A549 treated with AZD9567 at 1 μM for 4 hours (cell line): ENCODE measurements around the gene ZNF638. TPM values are rescaled to one million over a fixed set of nuclear protein-coding genes. Genes with fewer than 3 reads are reported as not detected.

Experiments used
- total RNA-seq: library from RNA; stranded (reverse); fragments of 200-300 nt; extraction: Qiagen RNA extraction; gene quantifications from 5 replicates; pipeline ENCODE4 v1.2.3, GENCODE V29; 2022; ENCODE audit not compliant: insufficient read depth

ZNF638 gene, protein sequence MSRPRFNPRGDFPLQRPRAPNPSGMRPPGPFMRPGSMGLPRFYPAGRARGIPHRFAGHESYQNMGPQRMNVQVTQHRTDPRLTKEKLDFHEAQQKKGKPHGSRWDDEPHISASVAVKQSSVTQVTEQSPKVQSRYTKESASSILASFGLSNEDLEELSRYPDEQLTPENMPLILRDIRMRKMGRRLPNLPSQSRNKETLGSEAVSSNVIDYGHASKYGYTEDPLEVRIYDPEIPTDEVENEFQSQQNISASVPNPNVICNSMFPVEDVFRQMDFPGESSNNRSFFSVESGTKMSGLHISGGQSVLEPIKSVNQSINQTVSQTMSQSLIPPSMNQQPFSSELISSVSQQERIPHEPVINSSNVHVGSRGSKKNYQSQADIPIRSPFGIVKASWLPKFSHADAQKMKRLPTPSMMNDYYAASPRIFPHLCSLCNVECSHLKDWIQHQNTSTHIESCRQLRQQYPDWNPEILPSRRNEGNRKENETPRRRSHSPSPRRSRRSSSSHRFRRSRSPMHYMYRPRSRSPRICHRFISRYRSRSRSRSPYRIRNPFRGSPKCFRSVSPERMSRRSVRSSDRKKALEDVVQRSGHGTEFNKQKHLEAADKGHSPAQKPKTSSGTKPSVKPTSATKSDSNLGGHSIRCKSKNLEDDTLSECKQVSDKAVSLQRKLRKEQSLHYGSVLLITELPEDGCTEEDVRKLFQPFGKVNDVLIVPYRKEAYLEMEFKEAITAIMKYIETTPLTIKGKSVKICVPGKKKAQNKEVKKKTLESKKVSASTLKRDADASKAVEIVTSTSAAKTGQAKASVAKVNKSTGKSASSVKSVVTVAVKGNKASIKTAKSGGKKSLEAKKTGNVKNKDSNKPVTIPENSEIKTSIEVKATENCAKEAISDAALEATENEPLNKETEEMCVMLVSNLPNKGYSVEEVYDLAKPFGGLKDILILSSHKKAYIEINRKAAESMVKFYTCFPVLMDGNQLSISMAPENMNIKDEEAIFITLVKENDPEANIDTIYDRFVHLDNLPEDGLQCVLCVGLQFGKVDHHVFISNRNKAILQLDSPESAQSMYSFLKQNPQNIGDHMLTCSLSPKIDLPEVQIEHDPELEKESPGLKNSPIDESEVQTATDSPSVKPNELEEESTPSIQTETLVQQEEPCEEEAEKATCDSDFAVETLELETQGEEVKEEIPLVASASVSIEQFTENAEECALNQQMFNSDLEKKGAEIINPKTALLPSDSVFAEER (N-terminal part only)
- total RNA-seq, result 56.0 to 70.5 TPM (median 61.6 TPM) in 5 replicates

DNA sequence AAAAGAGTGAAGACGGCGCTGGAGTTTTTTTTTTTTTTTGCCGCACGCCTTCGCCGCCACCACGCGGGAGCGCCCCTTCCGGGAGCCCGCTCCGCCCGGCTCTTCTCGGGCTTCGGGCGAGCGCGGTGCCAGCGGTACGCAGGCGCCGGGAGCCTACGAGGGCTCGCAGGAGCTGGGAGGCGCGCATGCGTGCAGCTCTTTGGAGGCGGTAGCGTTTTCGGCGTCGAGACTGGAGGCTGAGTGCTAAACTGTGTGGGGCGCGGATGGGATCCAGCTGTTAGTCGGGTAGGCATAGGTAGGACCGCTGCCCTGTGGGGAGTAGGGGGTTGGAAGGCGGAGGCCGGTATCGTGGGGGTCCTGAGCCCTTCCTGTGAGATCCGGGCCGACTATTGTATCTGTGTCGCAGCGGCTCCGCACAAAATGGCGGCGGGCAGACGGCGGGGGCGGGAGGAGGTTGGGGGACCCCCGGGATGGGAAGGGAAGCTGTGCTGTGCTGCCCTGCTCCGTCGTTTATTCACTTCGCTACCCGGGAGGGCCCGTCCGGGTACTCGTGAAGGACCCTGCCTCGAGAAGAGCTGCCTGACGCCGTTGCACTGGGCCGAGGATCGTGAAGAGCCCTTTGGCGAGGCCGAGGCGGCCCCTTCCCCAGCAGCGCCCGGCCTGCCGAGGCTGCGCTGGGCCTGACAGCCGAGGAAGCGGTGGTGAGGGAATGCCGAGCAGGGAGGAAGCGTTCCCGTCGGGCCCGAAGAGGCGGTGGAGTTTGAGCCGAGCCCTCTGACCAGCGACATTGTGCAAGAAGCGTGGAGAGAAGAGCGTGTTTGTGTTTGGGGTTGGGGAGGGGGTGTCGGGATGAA is at the start of gene ZNF638:
Gene ZNF638, plus strand, starts transcription at position 202 of the 854 bp plus-strand sequence. CDS start 17,173 bp downstream, outside the sequence.

DNA sequence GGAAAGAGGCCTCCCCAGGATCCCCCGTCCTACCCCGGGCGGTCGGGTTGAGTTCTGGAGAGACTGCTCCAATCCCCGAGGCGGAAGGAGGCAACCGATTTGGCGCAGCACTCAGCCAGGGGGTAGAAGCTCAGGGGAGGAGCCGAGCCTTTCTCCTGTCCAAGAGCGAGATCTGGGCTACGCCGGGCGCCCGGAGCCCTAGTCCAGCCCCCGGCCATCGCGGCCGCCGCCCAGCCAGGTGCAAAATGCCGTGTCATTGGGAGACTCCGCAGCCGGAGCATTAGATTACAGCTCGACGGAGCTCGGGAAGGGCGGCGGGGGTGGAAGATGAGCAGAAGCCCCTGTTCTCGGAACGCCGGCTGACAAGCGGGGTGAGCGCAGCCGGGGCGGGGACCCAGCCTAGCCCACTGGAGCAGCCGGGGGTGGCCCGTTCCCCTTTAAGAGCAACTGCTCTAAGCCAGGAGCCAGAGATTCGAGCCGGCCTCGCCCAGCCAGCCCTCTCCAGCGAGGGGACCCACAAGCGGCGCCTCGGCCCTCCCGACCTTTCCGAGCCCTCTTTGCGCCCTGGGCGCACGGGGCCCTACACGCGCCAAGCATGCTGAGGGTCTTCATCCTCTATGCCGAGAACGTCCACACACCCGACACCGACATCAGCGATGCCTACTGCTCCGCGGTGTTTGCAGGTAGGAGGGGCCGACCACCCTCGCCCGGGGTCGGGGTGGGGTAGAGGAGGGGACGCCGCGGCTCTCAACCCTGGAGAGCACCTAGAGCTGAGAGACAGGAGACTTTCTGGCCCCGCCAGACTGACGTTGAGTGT is 122.0 kb downstream of the ZNF638 start, which contains the start of gene DYSF:
Gene DYSF, plus strand, starts transcription at position 158 of the 817 bp plus-strand sequence.

Other genes starting within 250 kb of the ZNF638 start
- 4.7 to 12.5 TPM (median 11.1 TPM) in 5 replicates for gene MCEE, start 201.6 kb upstream of the ZNF638 start, total RNA-seq
- gene MPHOSPH10, start 201.1 kb upstream of the ZNF638 start, total RNA-seq, result 38.5 to 43.9 TPM (median 40.4 TPM) in 5 replicates
- gene PAIP2B, start 104.7 kb upstream of the ZNF638 start, total RNA-seq, result 0.22 to 0.37 TPM (median 0.32 TPM) in 4 of 5 replicates, not detected in the other
- gene DYSF, start 121.8 kb downstream of the ZNF638 start, total RNA-seq, result 0.54 to 4.0 TPM (median 0.64 TPM) in 5 replicates